NK-92 (cell line): ENCODE results near the gene GMDS.

Experiments
- DNase-seq: peaks from one replicate; lab custom pipeline; 2025; ENCODE audit not compliant: unreplicated experiment; lab: John Stamatoyannopoulos, UW

The GMDS gene

GRCh38 chr6:2004888-2005287, 240.5 kb downstream of the GMDS start:
- no peak for DNase-seq

GRCh38 chr6:2000962-2001361, 244.4 kb downstream of the GMDS start:
- no peak for DNase-seq

GRCh38 chr6:1997702-1998101, 247.7 kb downstream of the GMDS start:
- DNase-seq: no peak

- DNase-seq: no peak
These were observed 249.8 kb downstream of the GMDS start for GRCh38 chr6:1995636-1996035.

- DNase-seq: no peak
These were observed 252.4 kb downstream of the GMDS start for GRCh38 chr6:1993042-1993441.

- no peak for DNase-seq
These were observed 254.0 kb downstream of the GMDS start for GRCh38 chr6:1991332-1991878.

- DNase-seq: no peak
These were observed 256.6 kb downstream of the GMDS start for GRCh38 chr6:1988843-1989242.

- DNase-seq: no peak
These were observed 257.8 kb downstream of the GMDS start for GRCh38 chr6:1987640-1988039.

- no peak for DNase-seq
These were observed 258.8 kb downstream of the GMDS start for GRCh38 chr6:1986454-1987243.

- DNase-seq: no peak
These were observed 260.9 kb downstream of the GMDS start for GRCh38 chr6:1984346-1984994.

- no peak for DNase-seq
These were observed 261.6 kb downstream of the GMDS start for GRCh38 chr6:1983850-1984249.

- DNase-seq: no peak
These were observed 272.4 kb downstream of the GMDS start for GRCh38 chr6:1972962-1973361.

- no peak for DNase-seq
These were observed 273.8 kb downstream of the GMDS start for GRCh38 chr6:1971612-1972011.

GRCh38 chr6:1970151-1970561, 275.2 kb downstream of the GMDS start:
- no peak for DNase-seq

- DNase-seq: no peak
These were observed 278.7 kb downstream of the GMDS start for GRCh38 chr6:1966713-1967112.

GRCh38 chr6:1965596-1966224, 279.7 kb downstream of the GMDS start:
- DNase-seq: no peak

- DNase-seq: no peak
These were observed 281.8 kb downstream of the GMDS start for GRCh38 chr6:1963596-1963995.

- DNase-seq: no peak
These were observed 283.2 kb downstream of the GMDS start for GRCh38 chr6:1962201-1962600.

GRCh38 chr6:1960486-1961142, 284.8 kb downstream of the GMDS start:
- DNase-seq: no peak

GRCh38 chr6:1958257-1958656, 287.1 kb downstream of the GMDS start:
- no peak for DNase-seq

GRCh38 chr6:1957746-1958145, 287.7 kb downstream of the GMDS start:
- DNase-seq: no peak
